Calu3 (cell line): ENCODE data around the gene NMUR1. TPM values are rescaled to one million over a fixed set of nuclear protein-coding genes. Genes with fewer than 3 reads are reported as not detected.

Source experiments
- BruUV-seq: library from RNA; stranded (reverse); fragments of 400-500 nt; replicated peaks from 2 replicates; lab custom pipeline; 2021; lab: Mats Ljungman, UMichigan
- CTCF ChIA-PET: fragments of 300-600 bp; sonication (Branson Sonifier 250); formaldehyde crosslinking; loops from one replicate; lab custom pipeline; 2022; ENCODE audit warnings: antibody characterized with exemption; lab: Charles Lee
- DNase-seq: peaks from one replicate; pipeline ENCODE4 v3.0.0; 2022
- H3K27ac Mint-ChIP-seq: one replicate; pipeline ENCODE4 v1.8.0; 2022; ENCODE audit warnings: mixed read lengths; ENCODE audit not compliant: unreplicated experiment
- H3K27me3 Mint-ChIP-seq: one replicate; pipeline ENCODE4 v1.8.0; 2022; ENCODE audit warnings: mixed read lengths; ENCODE audit not compliant: unreplicated experiment
- H3K36me3 Mint-ChIP-seq: one replicate; pipeline ENCODE4 v1.8.0; 2022; ENCODE audit warnings: mild to moderate bottlenecking, moderate library complexity, mixed read lengths; ENCODE audit not compliant: insufficient read depth, unreplicated experiment
- H3K4me1 Mint-ChIP-seq: one replicate; pipeline ENCODE4 v1.8.0; 2022; ENCODE audit warnings: mild to moderate bottlenecking, low read depth, mixed read lengths; ENCODE audit not compliant: unreplicated experiment
- H3K4me3 Mint-ChIP-seq: one replicate; pipeline ENCODE4 v1.8.0; 2022; ENCODE audit warnings: mild to moderate bottlenecking, low read depth, moderate library complexity, mixed read lengths; ENCODE audit not compliant: unreplicated experiment
- H3K9me3 Mint-ChIP-seq: one replicate; pipeline ENCODE4 v1.8.0; 2022; ENCODE audit warnings: low read depth, mixed read lengths; ENCODE audit not compliant: unreplicated experiment
- intact Hi-C: fragments of 100-400 bp; cut with micrococcal nuclease; formaldehyde crosslinking; loops from one replicate; pipeline ENCODE4 v1.10.0; 2022; ENCODE audit not compliant: unreplicated experiment
- total RNA-seq: library from RNA; stranded (reverse); gene quantifications from 2 replicates; pipeline ENCODE4 v1.2.3, GENCODE V29; 2022
- TF ChIP-seq, protein P1 (sequence below): fragments of 200-600 bp; IDR thresholded peaks from one replicate; pipeline ENCODE4 v1.8.0; 2022; ENCODE audit warnings: antibody characterized with exemption; ENCODE audit not compliant: unreplicated experiment

NMUR1 gene
- total RNA-seq, 1 experiment from 2014 or later: not detected

DNA sequence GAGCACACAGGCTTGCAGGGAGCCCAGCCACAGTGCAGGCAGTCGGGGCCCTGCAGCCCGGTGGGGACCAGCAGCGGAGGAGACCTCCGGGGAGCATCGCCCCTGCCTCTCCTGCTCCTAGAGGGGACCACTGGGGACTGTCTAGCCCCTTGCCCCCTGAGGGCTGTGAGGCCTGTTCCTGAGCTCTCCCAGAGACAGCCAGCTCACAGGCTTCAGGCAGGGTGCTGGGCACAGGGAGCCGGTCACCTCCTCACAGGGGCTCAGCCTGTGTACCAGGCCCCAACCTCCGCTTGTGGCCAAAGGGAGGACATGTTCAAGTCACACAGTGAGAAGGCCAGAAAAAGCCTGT is 3.5 kb upstream of the NMUR1 start:
- Mint-ChIP-seq H3K27me3 (peaks cover 37% of the 10 kb centered on the region), H3K4me1 (no peaks in the 10 kb centered on the region), H3K9me3 (no peaks in the 10 kb centered on the region), H3K36me3 (peaks cover 5% of the 10 kb centered on the region), H3K27ac (no peak overlapping the region), H3K4me3 (no peak overlapping the region)
- intact Hi-C loops: no loop called here
- CTCF ChIA-PET: interaction anchor here (0.7 kb wide), 1 partner anchor 10 kb away, joined by 3 read pairs; no protein-coding TSS in a partner anchor
- TF ChIP-seq, protein P1, sequence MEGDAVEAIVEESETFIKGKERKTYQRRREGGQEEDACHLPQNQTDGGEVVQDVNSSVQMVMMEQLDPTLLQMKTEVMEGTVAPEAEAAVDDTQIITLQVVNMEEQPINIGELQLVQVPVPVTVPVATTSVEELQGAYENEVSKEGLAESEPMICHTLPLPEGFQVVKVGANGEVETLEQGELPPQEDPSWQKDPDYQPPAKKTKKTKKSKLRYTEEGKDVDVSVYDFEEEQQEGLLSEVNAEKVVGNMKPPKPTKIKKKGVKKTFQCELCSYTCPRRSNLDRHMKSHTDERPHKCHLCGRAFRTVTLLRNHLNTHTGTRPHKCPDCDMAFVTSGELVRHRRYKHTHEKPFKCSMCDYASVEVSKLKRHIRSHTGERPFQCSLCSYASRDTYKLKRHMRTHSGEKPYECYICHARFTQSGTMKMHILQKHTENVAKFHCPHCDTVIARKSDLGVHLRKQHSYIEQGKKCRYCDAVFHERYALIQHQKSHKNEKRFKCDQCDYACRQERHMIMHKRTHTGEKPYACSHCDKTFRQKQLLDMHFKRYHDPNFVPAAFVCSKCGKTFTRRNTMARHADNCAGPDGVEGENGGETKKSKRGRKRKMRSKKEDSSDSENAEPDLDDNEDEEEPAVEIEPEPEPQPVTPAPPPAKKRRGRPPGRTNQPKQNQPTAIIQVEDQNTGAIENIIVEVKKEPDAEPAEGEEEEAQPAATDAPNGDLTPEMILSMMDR: no peak
- no TSS peak for BruUV-seq
- DNase-seq: no peak

GRCh38 chr2:231533086-231533776 is 3.0 kb upstream of the NMUR1 start:
- no TSS peak for BruUV-seq
- Mint-ChIP-seq H3K36me3 (peaks cover 5% of the 10 kb centered on the region), H3K27ac (no peak overlapping the region), H3K4me3 (no peak overlapping the region), H3K9me3 (no peaks in the 10 kb centered on the region), H3K4me1 (no peaks in the 10 kb centered on the region), H3K27me3 (peaks cover 42% of the 10 kb centered on the region)
- TF ChIP-seq, protein P1: no peak
- intact Hi-C loops: no loop called here
- CTCF ChIA-PET: no interaction called here
- no peak for DNase-seq

DNA sequence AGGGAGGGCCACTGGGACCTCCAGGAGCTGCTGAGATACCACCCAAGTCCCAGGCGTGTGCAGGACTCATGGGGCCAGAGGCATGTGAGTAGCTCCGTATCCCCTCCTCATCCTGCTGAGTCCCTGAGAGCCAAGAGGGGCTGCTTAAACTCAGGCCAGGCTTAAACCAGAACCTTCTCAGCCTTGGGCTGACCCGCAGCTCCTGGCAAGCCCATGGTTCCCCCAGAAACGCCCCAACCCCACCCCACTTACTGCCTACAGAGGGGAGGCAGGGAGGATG is 2.5 kb upstream of the NMUR1 start:
- H3K4me1 Mint-ChIP-seq: no peaks in the 10 kb centered on the region
- intact Hi-C loops: no loop called here
- H3K27ac Mint-ChIP-seq: no peak overlapping the region

GRCh38 chr2:231531883-231532755 is 1.9 kb upstream of the NMUR1 start:
- no peaks in the 10 kb centered on the region for H3K9me3 Mint-ChIP-seq
- H3K4me3 Mint-ChIP-seq: no peak overlapping the region
- H3K4me1 Mint-ChIP-seq: no peaks in the 10 kb centered on the region
- intact Hi-C loops: no loop called here
- no peak overlapping the region for H3K27ac Mint-ChIP-seq
- H3K36me3 Mint-ChIP-seq: peaks cover 5% of the 10 kb centered on the region
- TF ChIP-seq, protein P1: no peak
- BruUV-seq: no TSS peak
- CTCF ChIA-PET: no interaction called here
- peaks cover 53% of the 10 kb centered on the region for H3K27me3 Mint-ChIP-seq
- no peak for DNase-seq

More for the DNA sequence above, 2.5 kb upstream of the NMUR1 start:
- Mint-ChIP-seq H3K4me3 (no peak overlapping the region), H3K9me3 (no peaks in the 10 kb centered on the region), H3K27me3 (peaks cover 48% of the 10 kb centered on the region), H3K36me3 (peaks cover 5% of the 10 kb centered on the region)
- BruUV-seq: no TSS peak
- CTCF ChIA-PET: no interaction called here
- DNase-seq: no peak
- TF ChIP-seq, protein P1: no peak
